HL-60 (cell line): Measurements from ENCODE around the gene TJP2.

Experiments used
- DNase-seq, 2 experiments: peaks; one replicate each; pipeline ENCODE4 v3.0.0-alpha.2; 2010 to 2020; ENCODE audit warnings: low read depth in 1 of 2, low spot score in 1 of 2
- H3K27ac ChIP-seq: fragments of 250-450 bp; sonication (Bioruptor Pico); replicated peaks from 2 replicates; pipeline ENCODE4 v1.5.1; 2020; ENCODE audit warnings: mild to moderate bottlenecking, moderate library complexity
- H3K27me3 ChIP-seq: fragments of 250-450 bp; sonication (Bioruptor Pico); 2 replicates; pipeline ENCODE4 v1.5.1; 2021; ENCODE audit warnings: mild to moderate bottlenecking, moderate library complexity; ENCODE audit not compliant: insufficient read depth, poor library complexity, severe bottlenecking
- H3K4me3 ChIP-seq: replicated peaks from 2 replicates; pipeline ENCODE4 v1.5.1; 2011; ENCODE audit warnings: mild to moderate bottlenecking, control low read depth, low read length; ENCODE audit not compliant: insufficient read depth
- GABPA ChIP-seq: IDR thresholded peaks from 2 replicates; pipeline ENCODE4 v1.6.1; 2012; ENCODE audit warnings: low read depth
- POLR2AphosphoS5 ChIP-seq: IDR thresholded peaks from 2 replicates; pipeline ENCODE4 v1.6.1; 2012; ENCODE audit warnings: low read depth
- REST ChIP-seq: IDR thresholded peaks from 2 replicates; pipeline ENCODE4 v1.6.1; 2012; ENCODE audit warnings: low read depth; ENCODE audit not compliant: insufficient replicate concordance
- SPI1 ChIP-seq: IDR thresholded peaks from 2 replicates; pipeline ENCODE4 v1.6.1; 2012; ENCODE audit warnings: low read depth, mild to moderate bottlenecking, borderline replicate concordance
- TF ChIP-seq, protein P1 (sequence below): IDR thresholded peaks from one replicate; pipeline ENCODE4 v1.5.1; 2011; ENCODE audit warnings: low read length, control low read depth, inconsistent platforms; ENCODE audit not compliant: insufficient read depth

Gene TJP2

DNA sequence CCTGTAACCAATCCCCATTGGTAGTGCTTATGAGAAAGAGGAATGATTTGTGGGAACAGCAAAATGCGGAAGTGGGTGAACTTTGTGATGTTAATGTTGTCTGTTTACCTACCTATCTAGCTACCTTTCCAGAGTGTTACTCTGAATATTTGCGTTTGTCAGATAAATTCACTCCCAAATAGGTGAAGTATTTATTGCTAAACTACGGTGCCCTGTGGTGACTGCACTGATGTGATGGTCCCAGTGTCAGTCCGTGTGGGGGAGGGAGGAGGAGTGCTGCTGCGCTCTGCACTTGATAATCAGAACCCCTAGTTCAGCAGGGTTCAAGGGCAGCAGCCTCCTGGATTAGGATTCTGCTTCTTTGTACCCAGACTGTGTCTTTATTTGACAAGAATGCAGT, 55.3 kb downstream of the TJP2 start:
- no peak overlapping the region for H3K27ac ChIP-seq
- H3K4me3 ChIP-seq: no peak overlapping the region
- H3K27me3 ChIP-seq: no peaks in the 10 kb centered on the region
- TF ChIP-seq POLR2AphosphoS5: no peak
- TF ChIP-seq SPI1: no peak
- TF ChIP-seq, protein P1, sequence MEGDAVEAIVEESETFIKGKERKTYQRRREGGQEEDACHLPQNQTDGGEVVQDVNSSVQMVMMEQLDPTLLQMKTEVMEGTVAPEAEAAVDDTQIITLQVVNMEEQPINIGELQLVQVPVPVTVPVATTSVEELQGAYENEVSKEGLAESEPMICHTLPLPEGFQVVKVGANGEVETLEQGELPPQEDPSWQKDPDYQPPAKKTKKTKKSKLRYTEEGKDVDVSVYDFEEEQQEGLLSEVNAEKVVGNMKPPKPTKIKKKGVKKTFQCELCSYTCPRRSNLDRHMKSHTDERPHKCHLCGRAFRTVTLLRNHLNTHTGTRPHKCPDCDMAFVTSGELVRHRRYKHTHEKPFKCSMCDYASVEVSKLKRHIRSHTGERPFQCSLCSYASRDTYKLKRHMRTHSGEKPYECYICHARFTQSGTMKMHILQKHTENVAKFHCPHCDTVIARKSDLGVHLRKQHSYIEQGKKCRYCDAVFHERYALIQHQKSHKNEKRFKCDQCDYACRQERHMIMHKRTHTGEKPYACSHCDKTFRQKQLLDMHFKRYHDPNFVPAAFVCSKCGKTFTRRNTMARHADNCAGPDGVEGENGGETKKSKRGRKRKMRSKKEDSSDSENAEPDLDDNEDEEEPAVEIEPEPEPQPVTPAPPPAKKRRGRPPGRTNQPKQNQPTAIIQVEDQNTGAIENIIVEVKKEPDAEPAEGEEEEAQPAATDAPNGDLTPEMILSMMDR: no peak
- no peak for TF ChIP-seq REST
- no peak for DNase-seq

- DNase-seq: no peak
- TF ChIP-seq POLR2AphosphoS5 (no peak), SPI1 (no peak), GABPA (no peak)
- Histone ChIP-seq H3K4me3 (no peak overlapping the region), H3K27me3 (no peaks in the 10 kb centered on the region), H3K27ac (no peak overlapping the region)
These were observed 58.1 kb downstream of the TJP2 start for GRCh38 chr9:69232135-69232534.

DNA sequence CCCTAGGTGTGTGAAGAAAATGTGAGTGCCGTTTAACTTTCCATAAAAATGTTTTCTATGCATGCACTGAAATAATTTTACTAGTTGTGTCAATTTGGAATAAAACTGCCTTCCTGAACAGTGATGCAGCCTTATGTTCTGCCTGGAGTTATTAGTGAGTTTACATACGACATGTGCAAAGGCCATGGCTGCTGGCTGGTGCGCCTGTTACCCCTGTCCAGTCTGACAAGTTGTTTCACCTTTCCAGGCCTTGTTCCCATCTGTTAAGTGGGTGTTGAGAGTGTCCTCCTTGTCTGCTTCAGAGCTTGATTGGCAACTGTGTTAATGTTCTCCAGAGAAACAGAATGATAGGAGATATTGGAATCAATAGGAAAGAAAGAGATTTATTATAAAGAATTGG, 60.6 kb downstream of the TJP2 start:
- no peak overlapping the region for H3K4me3 ChIP-seq
- TF ChIP-seq REST (no peak), SPI1 (no peak), GABPA (no peak)
- H3K27ac ChIP-seq: no peak overlapping the region
- DNase-seq: no peak
- H3K27me3 ChIP-seq: no peaks in the 10 kb centered on the region

DNA sequence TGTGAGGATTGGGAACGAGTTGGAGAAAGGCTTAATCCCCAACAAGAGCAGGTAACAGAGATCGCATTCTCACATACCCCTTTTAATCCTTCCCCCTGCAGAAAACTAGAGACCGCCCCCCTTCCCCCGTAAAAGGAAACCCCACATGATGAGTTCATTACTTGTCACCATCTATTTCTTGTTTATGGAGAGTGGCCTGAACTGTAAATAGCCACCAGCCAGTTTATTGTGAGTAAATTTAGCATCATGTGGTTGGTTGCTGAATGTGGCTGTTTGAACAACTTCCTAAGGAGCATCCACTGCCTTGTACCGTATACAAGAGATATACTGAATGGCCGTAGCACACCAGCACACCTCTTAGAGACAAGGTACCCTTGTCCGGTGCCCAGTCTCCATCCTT, 62.1 kb downstream of the TJP2 start:
- Histone ChIP-seq H3K27me3 (no peaks in the 10 kb centered on the region), H3K4me3 (no peak overlapping the region), H3K27ac (no peak overlapping the region)
- DNase-seq: no peak
- TF ChIP-seq GABPA: no peak

GRCh38 chr9:69237702-69238295, 63.7 kb downstream of the TJP2 start:
- H3K4me3 ChIP-seq: no peak overlapping the region
- no peaks in the 10 kb centered on the region for H3K27me3 ChIP-seq
- DNase-seq: no peak
- TF ChIP-seq POLR2AphosphoS5 (no peak), SPI1 (no peak), REST (no peak), GABPA (no peak)
- TF ChIP-seq, protein P1: no peak
- H3K27ac ChIP-seq: no peak overlapping the region
